Spleen (tissue), 11 donors: ENCODE results near the gene MAP3K5. TPM values are rescaled to one million over a fixed set of nuclear protein-coding genes. Genes with fewer than 3 reads are reported as not detected.
"Not testable (repeated sequence)": the region's sequence is repeated elsewhere in the genome, so short reads cannot be mapped to it uniquely, and the experiment has no call there.

Experiments used
- DNase-seq: peaks from one replicate; pipeline ENCODE4 v3.0.0-alpha.2; 2020
- H3K27ac ChIP-seq, 8 donors: fragments of 200-600 bp; sonication (generic) in 7 of 8; 1 replicate in 4 of 8; 2 replicates in 4 of 8; pipeline versions ENCODE4 v1.5.0 to v1.8.0; 2016 to 2021; ENCODE audit warnings: inconsistent platforms in 4 of 8, mild to moderate bottlenecking in 4 of 8, moderate library complexity in 1 of 8
- H3K27me3 ChIP-seq, 7 donors: fragments of 200-600 bp; sonication (generic) in 6 of 7; replicated peaks in 1 of 7; 1 replicate in 4 of 7; 2 replicates in 3 of 7; pipeline versions ENCODE4 v1.5.0 to v1.8.0; 2016 to 2021; ENCODE audit warnings: inconsistent platforms in 3 of 7, mild to moderate bottlenecking in 1 of 7
- H3K36me3 ChIP-seq, 6 donors: fragments of 200-600 bp; sonication (generic) in 5 of 6; 1 replicate in 4 of 6; 2 replicates in 2 of 6; pipeline versions ENCODE4 v1.5.0 to v1.8.0; 2016 to 2021; ENCODE audit warnings: inconsistent platforms in 2 of 6
- H3K4me1 ChIP-seq, 6 donors: fragments of 200-600 bp; sonication (generic) in 5 of 6; 1 replicate in 3 of 6; 2 replicates in 3 of 6; pipeline versions ENCODE4 v1.5.0 to v1.8.0; 2016 to 2021; ENCODE audit warnings: inconsistent platforms in 3 of 6
- H3K4me3 ChIP-seq, 8 donors: fragments of 200-600 bp; sonication (generic) in 7 of 8; 1 replicate in 4 of 8; 2 replicates in 4 of 8; pipeline versions ENCODE4 v1.5.0 to v1.8.0; 2016 to 2021; ENCODE audit warnings: inconsistent platforms in 4 of 8, mild to moderate bottlenecking in 4 of 8, moderate library complexity in 2 of 8
- H3K9me3 ChIP-seq, 8 donors: fragments of 200-600 bp; sonication (generic) in 7 of 8; 1 replicate in 4 of 8; 2 replicates in 4 of 8; pipeline versions ENCODE4 v1.5.0 to v1.8.0; 2016 to 2021; ENCODE audit warnings: inconsistent platforms in 4 of 8
- POLR2A ChIP-seq, 3 donors: fragments of 450-650 bp; IDR thresholded peaks; one replicate each; pipeline ENCODE4 v1.5.1; 2017; ENCODE audit warnings: antibody characterized with exemption in 3 of 3, mild to moderate bottlenecking in 1 of 3
- POLR2AphosphoS5 ChIP-seq, 3 donors: sonication (generic); formaldehyde crosslinking; IDR thresholded peaks; one replicate each; pipeline ENCODE4 v1.5.1; 2017; ENCODE audit warnings: antibody characterized with exemption in 3 of 3
- WGBS, 5 donors: extraction: QIAGEN DNeasy Blood & Tissue Kit in 3 of 5; methylation state at CpG; one replicate each; pipeline versions ENCODE4 v1.1.5 to v1.1.7; 2013 to 2018; 5-methylcytosine and 5-hydroxymethylcytosine counted together
- intact Hi-C: fragments of 100-400 bp; cut with DNase I; formaldehyde crosslinking; loops from one replicate; pipeline ENCODE4 v1.15.0; 2023; ENCODE audit warnings: low total_unique reads
- polyA plus RNA-seq, 3 donors: library from polyadenylated mRNA; stranded (reverse); fragments of 200-250 nt; gene quantifications; one replicate each; pipeline ENCODE4 v1.2.1, GENCODE V29; 2013
- total RNA-seq, 7 donors: library from RNA; depleted of rRNA in 3 of 7; stranded (reverse); fragments of >200 nt in 3 of 7; fragmentation: NEBNext Ultra II Directional in 4 of 7; extraction: Animal tissue kit (Norgen Biotek cat#: 25700) in 4 of 7; gene quantifications; one replicate each; pipeline versions ENCODE4 v1.1.0 to v1.2.1, GENCODE V29; 2016 to 2021
- TF ChIP-seq, protein P1 (sequence below), 11 experiments: fragments of 200-600 bp in 7 of 11; fragments of 450-650 bp in 4 of 11; sonication (generic) in 4 of 11; IDR thresholded peaks in 8 of 11; conservative IDR thresholded peaks in 3 of 11; 1 replicate in 7 of 11; 2 replicates in 4 of 11; pipeline versions ENCODE4 v1.4.0 to v1.8.0; 2016 to 2021; ENCODE audit warnings: antibody characterized with exemption in 11 of 11, inconsistent platforms in 4 of 11, mild to moderate bottlenecking in 1 of 11
- donor health status: healthy with polysubstance abuse.
- donor health status: DM: no; HTN: no; CAD: no; lungs with moderate emphysema.
- donor health status: DM: no; HTN: no; CAD: no.
- donor health status: Bipolar disorder and iron deficiency.
- donor health status: healthy.
- donor health status: DM: no; HTN: no; CAD: no.
- donor health status: DM: yes; HTN: yes; CAD: no.

MAP3K5 gene
- total and polyA plus RNA-seq, 10 donors, result 7.2 to 55.0 (median 33.2) TPM

DNA sequence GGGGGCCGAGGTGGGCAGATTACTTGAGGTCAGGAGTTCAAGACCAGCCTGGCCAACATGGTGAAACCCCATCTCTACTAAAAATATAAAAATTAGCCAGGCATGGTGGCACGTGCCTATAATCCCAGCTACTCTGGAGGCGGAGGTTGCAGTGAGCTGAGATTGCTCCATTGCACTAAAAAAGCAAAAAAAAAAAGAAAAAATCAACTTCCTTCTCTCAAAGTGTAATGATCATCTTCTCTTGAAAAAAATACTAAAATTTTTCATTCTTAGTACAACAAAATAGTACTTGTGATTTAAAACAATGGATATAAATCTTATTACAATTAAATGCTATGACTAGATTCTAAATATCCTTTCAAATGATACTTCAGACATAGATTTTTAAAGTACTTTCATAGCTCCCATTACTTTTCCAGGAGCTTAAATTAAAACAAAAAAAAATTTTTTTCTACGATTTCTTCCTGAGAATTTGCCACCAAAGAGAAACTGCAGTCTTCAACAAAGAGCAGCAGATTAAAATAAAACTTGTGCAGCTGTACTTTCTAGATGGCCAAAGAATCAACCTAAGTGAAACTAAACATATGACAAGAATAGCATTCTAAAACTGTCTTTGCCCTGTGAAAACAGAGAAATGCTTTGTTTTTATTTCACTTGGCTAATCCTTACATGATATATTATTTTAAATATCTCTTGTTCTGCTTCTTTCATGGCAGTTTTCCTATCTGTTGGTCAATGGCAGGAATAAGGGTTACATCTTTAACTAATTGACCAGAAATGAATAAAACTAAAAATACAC is 75.2 kb downstream of the MAP3K5 start:
- peaks cover 34 to 80% (median 50%) of the 10 kb centered on the region in 6 donors for H3K4me1 ChIP-seq
- intact Hi-C loops, result no loop called here
- no peaks in the 10 kb centered on the region for H3K27me3 ChIP-seq
- H3K36me3 ChIP-seq, result no peaks in the 10 kb centered on the region
- no peak for DNase-seq
- H3K27ac ChIP-seq, result peak overlapping the region; percentile 10 to 73 (median 62)
- H3K9me3 ChIP-seq, result peaks cover 0 to 9% (median 3%) of the 10 kb centered on the region in 8 donors
- no peak overlapping the region for H3K4me3 ChIP-seq
- 32 to 51% (median 45%) methylated on average over 4 of the region's 4 CpGs for WGBS, 5 donors
- TF ChIP-seq POLR2A (IDR thresholded peaks at IDR 0.05) (no peak), POLR2AphosphoS5 (IDR thresholded peaks at IDR 0.05) (no peak)
- TF ChIP-seq, protein P1, sequence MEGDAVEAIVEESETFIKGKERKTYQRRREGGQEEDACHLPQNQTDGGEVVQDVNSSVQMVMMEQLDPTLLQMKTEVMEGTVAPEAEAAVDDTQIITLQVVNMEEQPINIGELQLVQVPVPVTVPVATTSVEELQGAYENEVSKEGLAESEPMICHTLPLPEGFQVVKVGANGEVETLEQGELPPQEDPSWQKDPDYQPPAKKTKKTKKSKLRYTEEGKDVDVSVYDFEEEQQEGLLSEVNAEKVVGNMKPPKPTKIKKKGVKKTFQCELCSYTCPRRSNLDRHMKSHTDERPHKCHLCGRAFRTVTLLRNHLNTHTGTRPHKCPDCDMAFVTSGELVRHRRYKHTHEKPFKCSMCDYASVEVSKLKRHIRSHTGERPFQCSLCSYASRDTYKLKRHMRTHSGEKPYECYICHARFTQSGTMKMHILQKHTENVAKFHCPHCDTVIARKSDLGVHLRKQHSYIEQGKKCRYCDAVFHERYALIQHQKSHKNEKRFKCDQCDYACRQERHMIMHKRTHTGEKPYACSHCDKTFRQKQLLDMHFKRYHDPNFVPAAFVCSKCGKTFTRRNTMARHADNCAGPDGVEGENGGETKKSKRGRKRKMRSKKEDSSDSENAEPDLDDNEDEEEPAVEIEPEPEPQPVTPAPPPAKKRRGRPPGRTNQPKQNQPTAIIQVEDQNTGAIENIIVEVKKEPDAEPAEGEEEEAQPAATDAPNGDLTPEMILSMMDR (IDR thresholded peaks at IDR 0.05 in 8 of 11, conservative IDR thresholded peaks at IDR 0.05 in 3 of 11), result no peak

DNA sequence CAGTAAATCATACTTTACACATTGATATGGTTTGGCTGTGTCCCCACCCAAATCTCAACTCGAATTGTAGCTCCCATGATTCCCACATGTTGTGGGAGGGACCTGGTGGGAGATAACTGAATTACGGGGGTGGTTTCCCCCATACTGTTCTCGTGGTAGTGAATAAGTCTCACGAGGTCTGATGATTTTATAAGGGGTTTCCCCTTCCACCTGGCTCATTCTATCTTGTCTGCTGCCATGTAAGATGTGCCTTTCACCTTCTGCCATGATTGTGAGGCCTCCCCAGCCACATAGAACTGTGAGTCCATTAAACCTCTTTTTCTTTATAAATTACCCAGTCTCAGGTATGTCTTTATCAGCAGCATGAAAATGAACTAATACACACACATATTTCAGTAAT is 79.6 kb downstream of the MAP3K5 start:
- 79 to 88% (median 83%) methylated on average over 4 of the region's 4 CpGs for whole genome bisulfite sequencing, 5 donors
- intact Hi-C loops, result not testable (repeated sequence)

DNA sequence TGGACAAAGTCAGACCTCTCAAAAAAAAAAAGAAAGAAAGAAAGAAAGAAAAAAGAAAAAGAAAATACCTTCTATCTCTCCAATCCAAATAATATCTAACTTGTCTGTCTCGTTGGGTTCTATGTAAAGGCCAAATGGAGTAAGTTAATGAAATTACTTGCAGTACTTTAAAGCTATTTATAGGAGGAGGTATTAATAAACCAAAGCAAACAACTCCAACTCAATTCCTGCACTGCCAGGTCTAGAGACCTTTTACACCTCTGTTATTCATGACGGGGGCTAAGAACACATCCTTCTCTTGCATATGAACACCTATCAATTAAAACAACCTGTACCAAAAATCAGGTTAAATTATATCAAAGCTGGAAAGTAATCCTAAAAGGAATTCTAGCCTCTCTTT is 80.6 kb downstream of the MAP3K5 start:
- intact Hi-C loops, result no loop called here
- Histone ChIP-seq H3K9me3 (no peaks in the 10 kb centered on the region), H3K27me3 (no peaks in the 10 kb centered on the region), H3K36me3 (peaks cover 0 to 1% (median 0%) of the 10 kb centered on the region in 6 donors), H3K27ac (no peak overlapping the region), H3K4me3 (no peak overlapping the region), H3K4me1 (peaks cover 7 to 53% (median 9%) of the 10 kb centered on the region in 6 donors)
- WGBS, 5 donors, result 95 to 98% (median 96%) methylated on average over 2 of the region's 2 CpGs
- no peak for DNase-seq
- TF ChIP-seq, protein P1 (IDR thresholded peaks at IDR 0.05 in 8 of 11, conservative IDR thresholded peaks at IDR 0.05 in 3 of 11), result no peak
- TF ChIP-seq POLR2AphosphoS5 (IDR thresholded peaks at IDR 0.05), result no peak
- TF ChIP-seq POLR2A (IDR thresholded peaks at IDR 0.05), result no peak

More for the DNA sequence above, 79.6 kb downstream of the MAP3K5 start:
- H3K9me3 ChIP-seq, DNase-seq, H3K4me3 ChIP-seq, H3K27ac ChIP-seq, H3K27me3 ChIP-seq, H3K36me3 ChIP-seq: not testable (repeated sequence)
- peaks cover 17 to 60% (median 18%) of the 10 kb centered on the region in 6 donors for H3K4me1 ChIP-seq

DNA sequence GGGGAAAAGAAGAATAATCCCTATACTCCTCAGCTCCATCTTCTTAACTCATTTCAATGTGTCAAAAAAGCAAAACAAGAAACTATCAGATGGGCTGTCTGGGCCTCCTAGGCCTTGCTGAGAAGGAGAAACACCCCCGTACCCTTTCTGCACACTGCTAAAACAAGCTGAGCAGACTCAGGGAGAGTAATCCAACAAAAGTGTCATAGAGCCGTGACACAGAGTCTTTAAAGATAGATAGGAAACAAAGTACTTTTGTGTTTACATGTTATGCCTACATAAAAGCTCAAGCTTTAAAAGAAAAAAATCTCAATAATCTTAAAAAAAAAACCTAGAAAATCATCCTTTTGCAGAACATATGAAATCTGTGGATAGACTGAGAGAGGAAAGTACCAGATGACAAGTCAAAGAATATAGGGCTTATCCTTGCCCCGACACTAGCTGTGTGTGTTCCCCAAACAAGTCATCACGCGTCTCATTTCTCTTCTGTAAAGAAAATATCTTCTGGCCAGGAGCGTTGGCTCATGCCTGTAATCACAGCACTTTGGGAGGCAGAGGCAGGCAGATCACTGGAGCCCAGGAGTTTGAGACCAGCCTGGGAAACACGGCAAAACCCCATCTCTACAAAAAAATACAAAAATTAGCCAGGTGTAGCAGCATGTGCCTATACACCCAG is 81.3 kb downstream of the MAP3K5 start:
- TF ChIP-seq POLR2AphosphoS5 (IDR thresholded peaks at IDR 0.05) (no peak), POLR2A (IDR thresholded peaks at IDR 0.05) (no peak)
- TF ChIP-seq, protein P1 (IDR thresholded peaks at IDR 0.05 in 8 of 11, conservative IDR thresholded peaks at IDR 0.05 in 3 of 11), result no peak
- 92 to 98% (median 97%) methylated on average over 7 of the region's 7 CpGs for WGBS, 5 donors
- no peaks in the 10 kb centered on the region for H3K9me3 ChIP-seq
- H3K27me3 ChIP-seq, result no peaks in the 10 kb centered on the region
- H3K27ac ChIP-seq, result no peak overlapping the region
- DNase-seq, result no peak
- peaks cover 0 to 8% (median 0%) of the 10 kb centered on the region in 6 donors for H3K36me3 ChIP-seq
- intact Hi-C loops, result no loop called here
- no peak overlapping the region for H3K4me3 ChIP-seq
- peaks cover 1 to 53% (median 3%) of the 10 kb centered on the region in 6 donors for H3K4me1 ChIP-seq
